PC-9 (cell line): ENCODE results near the gene WRNIP1. TPM values are rescaled to one million over a fixed set of nuclear protein-coding genes. Genes with fewer than 3 reads are reported as not detected.

Source experiments
- BruUV-seq: library from RNA; stranded (reverse); fragments of 400-500 nt; replicated peaks from 2 replicates; lab custom pipeline; 2021; lab: Mats Ljungman, UMichigan
- CTCF ChIA-PET: fragments of 300-600 bp; sonication (Branson Sonifier 250); formaldehyde crosslinking; loops from one replicate; lab custom pipeline; 2022; ENCODE audit warnings: antibody characterized with exemption; lab: Charles Lee
- POLR2A ChIA-PET: fragments of 300-600 bp; sonication (Branson Sonifier 250); formaldehyde crosslinking; loops from one replicate; lab custom pipeline; 2022; ENCODE audit warnings: antibody characterized with exemption; ENCODE audit not compliant: unreplicated experiment; lab: Charles Lee
- DNase-seq, 2 experiments: peaks; one replicate each; pipeline versions ENCODE4 v3.0.0 to v3.0.0-alpha.2; 2015 to 2022; ENCODE audit warnings: mixed read lengths in 1 of 2
- H2AFZ ChIP-seq: fragments of 200-600 bp; sonication (generic); 2 replicates; pipeline ENCODE4 v1.8.1; 2017; ENCODE audit warnings: antibody characterized with exemption
- H3F3A ChIP-seq: fragments of 200-600 bp; sonication (generic); 2 replicates; pipeline ENCODE4 v1.8.1; 2017; ENCODE audit warnings: antibody characterized with exemption, mild to moderate bottlenecking, low read depth; ENCODE audit not compliant: insufficient read depth
- H3K27ac ChIP-seq: fragments of 200-600 bp; sonication (generic); 2 replicates; pipeline ENCODE4 v1.6.1; 2016; ENCODE audit warnings: mixed run types
- H3K27me3 ChIP-seq: fragments of 200-600 bp; sonication (generic); 2 replicates; pipeline ENCODE4 v1.6.1; 2016; ENCODE audit warnings: low read depth, mixed run types; ENCODE audit not compliant: insufficient read depth
- H3K36me3 ChIP-seq: fragments of 200-600 bp; sonication (generic); 2 replicates; pipeline ENCODE4 v1.6.1; 2016; ENCODE audit warnings: low read depth, mixed run types
- H3K4me1 ChIP-seq: fragments of 200-600 bp; sonication (generic); replicated peaks from 2 replicates; pipeline ENCODE4 v1.6.1; 2016; ENCODE audit warnings: mixed run types; ENCODE audit not compliant: insufficient read depth
- H3K4me2 ChIP-seq: fragments of 200-600 bp; sonication (generic); 2 replicates; pipeline ENCODE4 v1.6.1; 2017; ENCODE audit warnings: mixed run types
- H3K4me3 ChIP-seq: fragments of 200-600 bp; sonication (generic); 2 replicates; pipeline ENCODE4 v1.6.1; 2016; ENCODE audit warnings: mixed run types
- H3K79me2 ChIP-seq: fragments of 200-600 bp; sonication (generic); 2 replicates; pipeline ENCODE4 v1.6.1; 2017; ENCODE audit warnings: low read depth, mixed run types
- H3K9me2 ChIP-seq: fragments of 200-600 bp; sonication (generic); 2 replicates; pipeline ENCODE4 v1.8.1; 2017; ENCODE audit warnings: mild to moderate bottlenecking; ENCODE audit not compliant: insufficient read depth
- H3K9me3 ChIP-seq: fragments of 200-600 bp; sonication (generic); 2 replicates; pipeline ENCODE4 v1.8.1; 2016; ENCODE audit warnings: low read depth; ENCODE audit not compliant: insufficient read depth
- H4K20me1 ChIP-seq: fragments of 200-600 bp; sonication (generic); 2 replicates; pipeline ENCODE4 v1.8.1; 2017; ENCODE audit not compliant: insufficient read depth
- EZH2 ChIP-seq: fragments of 200-600 bp; sonication (generic); IDR thresholded peaks from 2 replicates; pipeline ENCODE4 v1.8.0; 2017; ENCODE audit warnings: antibody characterized with exemption, low read depth
- intact Hi-C: fragments of 100-400 bp; cut with micrococcal nuclease; formaldehyde crosslinking; loops from one replicate; pipeline ENCODE4 v1.10.0; 2022; ENCODE audit not compliant: unreplicated experiment
- total RNA-seq: library from RNA; stranded (reverse); gene quantifications from 2 replicates; pipeline ENCODE4 v1.2.3, GENCODE V29; 2021
- TF ChIP-seq, protein P1 (sequence below): fragments of 200-600 bp; sonication (generic); conservative IDR thresholded peaks from 2 replicates; pipeline ENCODE4 v1.6.1; 2017; ENCODE audit warnings: mixed run types, antibody characterized with exemption, mild to moderate bottlenecking, moderate library complexity

Gene WRNIP1
- total RNA-seq, 1 experiment from 2014 or later = 61.4 TPM

DNA sequence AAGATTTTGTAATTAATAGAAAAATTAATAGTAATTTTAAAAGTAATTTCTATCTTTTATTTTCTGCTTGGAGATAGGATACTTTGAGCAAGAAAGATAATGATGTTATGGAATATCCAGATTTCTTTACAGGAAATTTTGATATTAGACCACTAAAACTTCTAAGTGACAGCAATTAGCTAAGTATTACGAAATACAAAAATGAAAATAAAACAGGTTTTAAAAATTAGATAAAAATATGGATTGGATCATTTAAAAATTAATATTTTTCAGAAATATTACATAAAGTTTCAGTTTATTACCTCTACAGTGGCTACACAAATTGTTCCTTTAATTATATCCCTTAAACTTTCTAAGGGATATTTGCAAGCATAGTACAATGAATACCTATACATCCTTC lies 10.3 kb upstream of the WRNIP1 start:
- no peak overlapping the region for H2AFZ ChIP-seq
- H3K36me3 ChIP-seq = no peaks in the 10 kb centered on the region
- H4K20me1 ChIP-seq = no peaks in the 10 kb centered on the region
- H3K27me3 ChIP-seq = no peaks in the 10 kb centered on the region
- BruUV-seq = no TSS peak
- intact Hi-C loops = no loop called here
- ChIA-PET POLR2A (no interaction called here), CTCF (no interaction called here)
- H3K9me2 ChIP-seq = no peaks in the 10 kb centered on the region
- H3K4me1 ChIP-seq = no peaks in the 10 kb centered on the region
- H3K4me3 ChIP-seq = no peak overlapping the region
- H3K79me2 ChIP-seq = no peaks in the 10 kb centered on the region
- DNase-seq = no peak
- H3F3A ChIP-seq = no peaks in the 10 kb centered on the region
- no peak overlapping the region for H3K4me2 ChIP-seq
- H3K27ac ChIP-seq = no peak overlapping the region
- TF ChIP-seq EZH2 = no peak
- TF ChIP-seq, protein P1, sequence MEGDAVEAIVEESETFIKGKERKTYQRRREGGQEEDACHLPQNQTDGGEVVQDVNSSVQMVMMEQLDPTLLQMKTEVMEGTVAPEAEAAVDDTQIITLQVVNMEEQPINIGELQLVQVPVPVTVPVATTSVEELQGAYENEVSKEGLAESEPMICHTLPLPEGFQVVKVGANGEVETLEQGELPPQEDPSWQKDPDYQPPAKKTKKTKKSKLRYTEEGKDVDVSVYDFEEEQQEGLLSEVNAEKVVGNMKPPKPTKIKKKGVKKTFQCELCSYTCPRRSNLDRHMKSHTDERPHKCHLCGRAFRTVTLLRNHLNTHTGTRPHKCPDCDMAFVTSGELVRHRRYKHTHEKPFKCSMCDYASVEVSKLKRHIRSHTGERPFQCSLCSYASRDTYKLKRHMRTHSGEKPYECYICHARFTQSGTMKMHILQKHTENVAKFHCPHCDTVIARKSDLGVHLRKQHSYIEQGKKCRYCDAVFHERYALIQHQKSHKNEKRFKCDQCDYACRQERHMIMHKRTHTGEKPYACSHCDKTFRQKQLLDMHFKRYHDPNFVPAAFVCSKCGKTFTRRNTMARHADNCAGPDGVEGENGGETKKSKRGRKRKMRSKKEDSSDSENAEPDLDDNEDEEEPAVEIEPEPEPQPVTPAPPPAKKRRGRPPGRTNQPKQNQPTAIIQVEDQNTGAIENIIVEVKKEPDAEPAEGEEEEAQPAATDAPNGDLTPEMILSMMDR = no peak
- no peaks in the 10 kb centered on the region for H3K9me3 ChIP-seq

DNA sequence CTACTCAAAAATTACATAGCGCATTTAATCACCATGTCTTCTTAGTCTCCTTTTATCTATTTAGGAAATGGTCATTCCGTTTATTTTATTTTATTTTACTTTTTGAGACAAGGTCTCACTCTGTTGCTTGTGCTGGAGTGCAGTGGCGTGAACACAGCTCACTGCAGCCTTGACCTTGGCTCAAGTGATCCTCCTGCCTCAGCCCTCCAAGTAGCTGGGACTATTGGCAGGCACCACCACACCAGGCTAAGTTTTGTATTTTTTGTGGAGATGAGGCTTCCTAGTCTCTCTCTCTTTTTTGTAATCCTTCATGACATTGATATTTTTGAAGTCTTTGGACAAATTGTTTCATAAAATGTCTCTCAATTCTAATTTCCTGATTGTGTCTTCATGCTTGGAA lies 9.7 kb upstream of the WRNIP1 start:
- no TSS peak for BruUV-seq
- no peak overlapping the region for H2AFZ ChIP-seq
- no peaks in the 10 kb centered on the region for H3K4me1 ChIP-seq
- intact Hi-C loops = no loop called here
- H3K36me3 ChIP-seq = no peaks in the 10 kb centered on the region
- POLR2A ChIA-PET = no interaction called here
- no peaks in the 10 kb centered on the region for H4K20me1 ChIP-seq
- TF ChIP-seq, protein P1 = no peak
- TF ChIP-seq EZH2 = no peak
- no peak overlapping the region for H3K4me2 ChIP-seq
- H3K27ac ChIP-seq = no peak overlapping the region
- H3K4me3 ChIP-seq = no peak overlapping the region
- no peaks in the 10 kb centered on the region for H3K9me3 ChIP-seq
- H3K9me2 ChIP-seq = no peaks in the 10 kb centered on the region
- DNase-seq = no peak
- CTCF ChIA-PET = no interaction called here
- no peaks in the 10 kb centered on the region for H3F3A ChIP-seq
- H3K27me3 ChIP-seq = no peaks in the 10 kb centered on the region
- H3K79me2 ChIP-seq = no peaks in the 10 kb centered on the region

DNA sequence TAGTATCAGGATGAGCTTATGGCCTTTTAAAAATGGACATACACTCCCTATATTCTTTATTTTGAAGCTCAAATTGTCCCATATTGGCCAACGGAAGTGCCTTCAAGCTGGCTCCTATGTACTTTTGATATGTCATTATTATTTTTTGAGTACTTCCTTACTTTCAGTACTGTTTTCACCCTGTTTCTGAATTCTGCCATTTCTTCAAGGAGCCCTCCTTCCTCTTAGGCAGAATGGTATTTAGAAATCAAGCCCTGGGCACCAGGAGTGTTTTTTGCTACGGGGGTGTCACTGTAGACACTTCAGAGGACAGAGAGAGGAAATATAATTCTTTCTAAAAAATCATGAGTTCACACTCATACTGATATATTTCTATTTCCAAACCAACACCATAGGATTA lies 9.0 kb upstream of the WRNIP1 start:
- BruUV-seq = no TSS peak
- no peak overlapping the region for H3K4me2 ChIP-seq
- no peaks in the 10 kb centered on the region for H3K27me3 ChIP-seq
- ChIA-PET POLR2A (no interaction called here), CTCF (no interaction called here)
- no peaks in the 10 kb centered on the region for H3K79me2 ChIP-seq
- no peaks in the 10 kb centered on the region for H3K9me2 ChIP-seq
- no peaks in the 10 kb centered on the region for H3K4me1 ChIP-seq
- DNase-seq = no peak
- H3K36me3 ChIP-seq = no peaks in the 10 kb centered on the region
- H3K4me3 ChIP-seq = no peak overlapping the region
- no peak overlapping the region for H3K27ac ChIP-seq
- TF ChIP-seq, protein P1 = no peak
- TF ChIP-seq EZH2 = no peak
- no peaks in the 10 kb centered on the region for H4K20me1 ChIP-seq
- intact Hi-C loops = no loop called here
- H3K9me3 ChIP-seq = no peaks in the 10 kb centered on the region
- no peaks in the 10 kb centered on the region for H3F3A ChIP-seq
- no peak overlapping the region for H2AFZ ChIP-seq
